OCI-LY3 (cell line): ENCODE results near the gene MCM5.

Experiments
- CTCF ChIP-seq: fragments of 200-600, 300-600 bp; sonication (generic); IDR thresholded peaks from 2 replicates; pipeline ENCODE4 v1.5.1; 2014; ENCODE audit warnings: antibody characterized with exemption, low read length, low read depth
- EZH2phosphoT487 ChIP-seq: fragments of 200-600 bp; shearing (Covaris generic); IDR thresholded peaks from 2 replicates; pipeline ENCODE4 v1.6.1; 2018; ENCODE audit warnings: antibody characterized with exemption, mixed run types, low read depth

GRCh38 chr22:35431483-35432227 is 31.7 kb downstream of the MCM5 start:
- TF ChIP-seq CTCF (no peak), EZH2phosphoT487 (no peak)
